GM23248 (cell line): ENCODE data around the gene INPP5A. TPM values are rescaled to one million over a fixed set of nuclear protein-coding genes. Genes with fewer than 3 reads are reported as not detected.

Source experiments
- DNase-seq: peaks from one replicate; pipeline ENCODE4 v3.0.0-alpha.2; 2015
- H2AFZ ChIP-seq: fragments of 200-600 bp; sonication (generic); 2 replicates; pipeline ENCODE4 v1.6.1; 2016; ENCODE audit warnings: antibody characterized with exemption
- H3F3A ChIP-seq: fragments of 200-600 bp; sonication (generic); 2 replicates; pipeline ENCODE4 v1.6.1; 2016; ENCODE audit warnings: mild to moderate bottlenecking, antibody characterized with exemption, mixed run types; ENCODE audit not compliant: insufficient read depth
- H3K27ac ChIP-seq: fragments of 200-600 bp; sonication (generic); 2 replicates; pipeline ENCODE4 v1.5.1; 2016; ENCODE audit warnings: mild to moderate bottlenecking
- H3K27me3 ChIP-seq: fragments of 200-600 bp; sonication (generic); replicated peaks from 2 replicates; pipeline ENCODE4 v1.6.1; 2016; ENCODE audit warnings: mild to moderate bottlenecking; ENCODE audit not compliant: insufficient read depth
- H3K36me3 ChIP-seq: fragments of 200-600 bp; sonication (generic); 2 replicates; pipeline ENCODE4 v1.6.1; 2016; ENCODE audit warnings: low read depth, mild to moderate bottlenecking
- H3K4me1 ChIP-seq: fragments of 200-600 bp; sonication (generic); 2 replicates; pipeline ENCODE4 v1.6.1; 2016; ENCODE audit warnings: mild to moderate bottlenecking; ENCODE audit not compliant: insufficient read depth
- H3K4me2 ChIP-seq: fragments of 200-600 bp; sonication (generic); one replicate; pipeline ENCODE4 v1.6.1; 2016; ENCODE audit warnings: mild to moderate bottlenecking; ENCODE audit not compliant: unreplicated experiment
- H3K4me3 ChIP-seq: fragments of 200-600 bp; sonication (generic); 2 replicates; pipeline ENCODE4 v1.5.1; 2016; ENCODE audit warnings: mild to moderate bottlenecking
- H3K79me2 ChIP-seq: fragments of 200-600 bp; sonication (generic); 2 replicates; pipeline ENCODE4 v1.6.1; 2016; ENCODE audit warnings: mild to moderate bottlenecking; ENCODE audit not compliant: insufficient read depth
- H3K9ac ChIP-seq: fragments of 200-600 bp; sonication (generic); 2 replicates; pipeline ENCODE4 v1.6.1; 2016; ENCODE audit warnings: mild to moderate bottlenecking
- H3K9me2 ChIP-seq: fragments of 200-600 bp; sonication (generic); 2 replicates; pipeline ENCODE4 v1.6.1; 2016; ENCODE audit warnings: mixed run types, mild to moderate bottlenecking, moderate library complexity; ENCODE audit not compliant: insufficient read depth
- H3K9me3 ChIP-seq: fragments of 200-600 bp; sonication (generic); one replicate; pipeline ENCODE4 v1.6.1; 2017; ENCODE audit warnings: low read depth
- H4K20me1 ChIP-seq: fragments of 200-600 bp; sonication (generic); 2 replicates; pipeline ENCODE4 v1.6.0; 2016; ENCODE audit not compliant: insufficient read depth
- EZH2 ChIP-seq: fragments of 200-600 bp; sonication (generic); IDR thresholded peaks from 2 replicates; pipeline ENCODE4 v1.6.1; 2018; ENCODE audit warnings: antibody characterized with exemption, mild to moderate bottlenecking; ENCODE audit not compliant: insufficient read depth, poor library complexity, severe bottlenecking
- EZH2phosphoT487 ChIP-seq: fragments of 200-600 bp; sonication (generic); IDR thresholded peaks from 2 replicates; pipeline ENCODE4 v1.6.1; 2018; ENCODE audit warnings: antibody characterized with exemption, moderate library complexity, mild to moderate bottlenecking, low read depth; ENCODE audit not compliant: insufficient read depth
- WGBS, 2 experiments: methylation state at CpG; one replicate each; pipeline ENCODE4 v1.1.6; 2015 to 2017; ENCODE audit warnings: low lambda C conversion rate in 2 of 2, low coverage in 1 of 2; ENCODE audit errors: missing lambda C conversion rate in 2 of 2; 5-methylcytosine and 5-hydroxymethylcytosine counted together
- in situ Hi-C: fragments of 300-500 bp; cut with MboI; formaldehyde crosslinking; loops from 2 replicates; pipeline ENCODE4 v1.15.0; 2020
- polyA plus RNA-seq: library from polyadenylated mRNA; unstranded; fragments of >200 nt; fragmentation: Nextera tagmentation; extraction: Ambion mirVana; gene quantifications from 2 replicates; pipeline ENCODE4 v1.2.1, GENCODE V29; 2016
- total RNA-seq: library from RNA; depleted of rRNA; stranded (reverse); fragments of >200 nt; shearing (Covaris generic); gene quantifications from 2 replicates; pipeline ENCODE4 v1.2.3, GENCODE V29; 2014

INPP5A gene
- total and polyA plus RNA-seq, 2 experiments from 2014 or later: 2.3 to 35.2 TPM

- no peak overlapping the region for H3K27ac ChIP-seq
- H3K9ac ChIP-seq: no peak overlapping the region
- 93 to 98% methylated on average over 15 to 18 of the region's 19 CpGs for WGBS, 2 experiments
- no peak for DNase-seq
- in situ Hi-C loops: no loop called here
- no peaks in the 10 kb centered on the region for H3K27me3 ChIP-seq
- no peaks in the 10 kb centered on the region for H3F3A ChIP-seq
- no peak overlapping the region for H3K4me3 ChIP-seq
- no peaks in the 10 kb centered on the region for H3K79me2 ChIP-seq
- H3K9me2 ChIP-seq: no peaks in the 10 kb centered on the region
- peaks cover 28% of the 10 kb centered on the region for H3K4me1 ChIP-seq
- no peaks in the 10 kb centered on the region for H3K36me3 ChIP-seq
- H4K20me1 ChIP-seq: no peaks in the 10 kb centered on the region
- H2AFZ ChIP-seq: no peak overlapping the region
- H3K4me2 ChIP-seq: no peak overlapping the region
- TF ChIP-seq EZH2: no peak
- TF ChIP-seq EZH2phosphoT487: no peak
- H3K9me3 ChIP-seq: no peaks in the 10 kb centered on the region
These were observed 16.0 kb upstream of the INPP5A start for GRCh38 chr10:132521466-132522102.

- Histone ChIP-seq H3K9me3 (no peaks in the 10 kb centered on the region), H3K79me2 (no peaks in the 10 kb centered on the region), H3K4me3 (no peak overlapping the region), H3F3A (peaks cover 9% of the 10 kb centered on the region), H3K27ac (no peak overlapping the region), H3K9me2 (no peaks in the 10 kb centered on the region), H3K36me3 (no peaks in the 10 kb centered on the region), H4K20me1 (no peaks in the 10 kb centered on the region), H3K4me2 (no peak overlapping the region), H3K9ac (no peak overlapping the region), H2AFZ (no peak overlapping the region), H3K4me1 (peaks cover 29% of the 10 kb centered on the region), H3K27me3 (no peaks in the 10 kb centered on the region)
- 85 to 91% methylated on average over 13 to 14 of the region's 14 CpGs for WGBS, 2 experiments
- in situ Hi-C loops: no loop called here
- no peak for DNase-seq
- TF ChIP-seq EZH2phosphoT487 (no peak), EZH2 (no peak)
These were observed 14.8 kb upstream of the INPP5A start for GRCh38 chr10:132522521-132523411.

- Histone ChIP-seq H3K9me2 (no peaks in the 10 kb centered on the region), H2AFZ (no peak overlapping the region)
- TF ChIP-seq EZH2: no peak
- no peak for TF ChIP-seq EZH2phosphoT487
These were observed 13.8 kb upstream of the INPP5A start for GRCh38 chr10:132523561-132524442.

More at GRCh38 chr10:132523561-132524442, 13.8 kb upstream of the INPP5A start:
- Histone ChIP-seq H3K4me3 (no peak overlapping the region), H3K27me3 (no peaks in the 10 kb centered on the region), H3K4me2 (no peak overlapping the region), H3K79me2 (no peaks in the 10 kb centered on the region), H3K27ac (no peak overlapping the region), H4K20me1 (no peaks in the 10 kb centered on the region), H3K36me3 (no peaks in the 10 kb centered on the region), H3K9me3 (no peaks in the 10 kb centered on the region), H3K9ac (no peak overlapping the region), H3F3A (peaks cover 9% of the 10 kb centered on the region), H3K4me1 (peaks cover 30% of the 10 kb centered on the region)
- DNase-seq: no peak
- in situ Hi-C loops: no loop called here
- 89 to 93% methylated on average over 15 of the region's 15 CpGs for WGBS, 2 experiments
